LHCN-M2 (cell line): ENCODE measurements around the gene GNA14. TPM values are rescaled to one million over a fixed set of nuclear protein-coding genes. Genes with fewer than 3 reads are reported as not detected.

Experiments
- DNase-seq: peaks from one replicate; pipeline ENCODE4 v3.0.0-alpha.2; 2012; ENCODE audit warnings: low read depth
- total RNA-seq: library from RNA; depleted of rRNA; stranded (reverse); fragments of >200 nt; gene quantifications from 2 replicates; pipeline ENCODE4 v1.2.3, GENCODE V29; 2014

The GNA14 gene
- total RNA-seq, 1 experiment from 2014 or later = not detected

DNA sequence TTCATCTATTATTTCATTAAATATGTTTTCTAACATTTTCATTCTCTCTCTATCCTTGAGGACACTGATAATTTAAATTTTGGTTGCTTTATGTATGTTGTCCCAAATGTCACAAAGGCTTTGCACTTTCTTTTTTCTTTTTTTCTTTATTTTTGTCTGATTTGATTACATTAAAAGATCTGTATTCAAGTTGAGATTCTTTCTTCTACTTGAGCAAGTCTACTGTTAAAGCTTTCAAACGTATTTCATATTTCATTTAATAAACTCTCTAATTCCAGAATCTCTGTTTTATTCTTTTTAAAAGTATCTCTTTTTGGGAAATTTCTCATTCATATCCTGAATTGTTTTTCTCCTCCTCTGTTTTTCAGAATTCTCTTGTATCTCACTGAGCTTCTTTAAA lies 106.5 kb downstream of the GNA14 start:
- no peak for DNase-seq

DNA sequence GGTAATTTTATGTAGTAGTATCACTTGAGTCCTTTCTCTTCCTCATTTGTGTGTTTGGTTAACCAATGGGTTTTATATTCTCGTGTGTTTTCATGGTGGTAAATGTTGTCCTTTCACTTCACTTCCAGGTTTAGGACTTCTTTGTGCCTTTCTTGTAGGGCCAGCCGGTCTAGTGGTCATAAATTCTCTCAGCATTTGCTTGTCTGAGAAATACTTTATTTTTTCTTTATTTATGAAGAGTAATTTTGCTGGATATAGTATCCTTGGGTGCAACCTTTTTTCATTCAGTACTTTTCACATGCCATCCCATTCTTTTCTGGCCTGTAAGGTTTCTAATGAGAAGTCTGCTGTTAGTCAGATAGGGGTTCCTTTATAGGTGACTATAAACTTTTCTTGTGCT lies 107.1 kb downstream of the GNA14 start:
- no peak for DNase-seq

DNA sequence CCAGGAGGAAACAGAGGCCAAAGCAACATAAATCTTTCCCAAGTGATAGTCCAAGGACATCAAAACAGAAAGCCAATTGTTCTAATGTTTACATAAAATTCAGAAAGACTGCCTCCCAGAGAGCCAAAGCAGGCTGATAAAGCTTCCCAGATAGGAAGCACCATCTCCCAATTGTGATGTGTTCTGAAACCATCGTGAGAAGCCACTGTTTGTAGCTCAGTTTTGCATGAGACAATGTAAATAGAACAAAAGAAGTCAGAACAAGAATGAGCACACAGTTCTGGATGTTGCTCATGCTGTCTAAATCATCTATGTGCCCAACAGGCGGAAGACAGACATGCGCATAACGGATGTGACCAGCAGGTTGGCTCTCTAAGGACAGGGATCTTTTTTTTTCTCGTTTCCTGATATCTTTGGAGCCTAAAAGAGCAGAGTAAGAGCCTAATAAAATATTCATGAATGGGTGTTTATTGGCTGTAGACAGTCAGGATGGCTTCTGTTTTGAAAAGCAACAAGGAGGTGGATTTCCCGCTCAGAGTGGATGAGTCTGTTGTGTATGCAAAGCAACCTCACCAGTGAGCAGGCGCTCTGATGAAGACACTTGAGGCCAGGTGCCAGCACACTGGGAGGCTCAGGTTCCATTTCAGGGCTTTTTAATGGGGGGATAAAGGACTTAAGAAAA lies 113.6 kb downstream of the GNA14 start:
- DNase-seq = no peak

DNA sequence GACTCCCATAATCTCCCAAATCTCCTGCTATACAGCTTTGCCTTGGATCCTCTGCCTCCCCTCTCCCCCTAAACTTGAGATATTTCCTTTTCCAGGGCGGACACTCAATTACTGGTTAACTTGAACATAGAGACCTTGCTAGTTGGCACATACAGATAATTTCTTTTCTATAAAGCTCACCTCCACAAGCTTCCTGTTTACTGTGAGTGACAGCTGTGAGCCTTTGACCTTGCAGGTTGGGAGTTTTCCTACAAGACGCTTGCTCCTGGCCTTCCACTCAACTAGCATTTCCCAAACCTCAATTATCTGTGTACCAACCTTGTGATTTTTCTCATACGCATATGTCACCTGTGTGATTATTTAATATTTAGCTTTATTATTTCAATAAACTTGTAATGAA lies 114.5 kb downstream of the GNA14 start:
- DNase-seq = no peak

DNA sequence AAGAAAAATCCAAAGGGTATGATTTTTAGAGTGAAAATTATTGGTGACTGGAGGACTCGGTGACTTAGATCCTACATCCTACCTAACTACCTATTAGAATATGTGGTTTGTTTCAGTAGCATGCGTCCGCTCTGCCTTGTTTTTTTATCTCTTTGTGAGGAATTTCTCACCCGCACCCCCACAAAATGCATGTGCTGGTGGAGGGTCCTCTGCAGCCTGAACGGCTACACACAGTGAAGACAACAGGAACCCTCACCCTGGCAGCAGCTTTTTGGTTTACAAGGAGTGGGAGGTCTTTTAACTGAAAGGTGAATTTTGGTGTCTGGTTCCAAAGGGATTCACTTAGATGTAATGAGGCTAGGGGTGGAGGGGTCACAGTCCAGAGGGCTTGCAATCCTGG lies 115.5 kb downstream of the GNA14 start:
- no peak for DNase-seq

DNA sequence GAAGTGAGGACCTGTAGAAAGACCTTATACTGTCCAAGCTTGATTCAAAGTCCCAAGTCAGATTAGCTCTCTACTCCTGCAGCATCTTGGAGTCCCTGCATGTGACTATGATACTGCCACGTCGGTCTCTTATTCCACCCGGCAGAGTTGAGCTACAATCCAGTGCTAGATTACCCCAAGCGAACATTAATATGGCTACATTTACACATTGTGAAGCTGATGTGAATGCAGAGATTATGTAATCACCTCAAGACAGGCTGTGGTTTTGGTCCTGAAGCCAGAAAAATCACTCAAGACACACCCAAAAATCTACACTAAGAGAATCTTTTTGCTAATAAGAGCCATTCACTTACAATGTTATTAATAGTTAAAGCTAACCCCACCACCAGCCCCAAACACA lies 116.7 kb downstream of the GNA14 start:
- DNase-seq = no peak

DNA sequence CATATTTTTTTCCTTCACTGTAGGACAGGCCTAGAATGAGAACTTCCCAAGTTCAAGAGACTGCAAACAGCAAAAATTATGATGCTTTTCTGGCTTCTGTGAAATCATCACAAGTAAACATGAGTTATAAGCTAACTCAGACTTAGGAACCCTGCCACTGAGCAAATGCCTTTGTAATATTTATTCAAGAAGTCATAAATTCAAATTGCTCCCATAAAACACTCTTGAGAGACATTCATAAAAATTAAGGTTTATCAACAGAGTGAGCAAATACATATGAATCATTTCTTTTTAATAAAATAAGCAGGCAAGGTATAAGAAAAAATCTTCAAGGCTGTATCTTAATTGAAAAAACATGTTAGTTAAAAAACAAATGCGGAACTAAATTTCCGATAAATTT lies 124.2 kb downstream of the GNA14 start:
- DNase-seq = no peak

DNA sequence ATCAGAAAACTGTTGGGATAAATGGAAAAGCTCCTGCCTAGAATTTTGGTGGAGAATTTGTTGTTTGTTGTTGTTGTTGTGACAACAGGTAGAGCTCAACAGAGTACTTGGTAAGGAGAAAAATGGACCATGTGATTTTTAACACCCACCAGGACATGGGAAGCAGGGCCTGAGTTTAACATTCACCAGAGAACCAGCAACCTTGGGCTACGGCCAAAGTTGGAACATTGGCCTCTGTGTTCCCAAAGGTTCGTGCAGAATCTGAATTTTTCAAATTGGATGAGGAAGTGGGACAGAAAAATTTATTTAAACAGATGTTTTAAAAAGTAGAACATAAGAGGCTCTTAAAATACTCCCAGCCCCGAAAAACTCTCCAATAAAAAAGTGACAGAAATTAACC lies 127.0 kb downstream of the GNA14 start:
- DNase-seq = no peak

DNA sequence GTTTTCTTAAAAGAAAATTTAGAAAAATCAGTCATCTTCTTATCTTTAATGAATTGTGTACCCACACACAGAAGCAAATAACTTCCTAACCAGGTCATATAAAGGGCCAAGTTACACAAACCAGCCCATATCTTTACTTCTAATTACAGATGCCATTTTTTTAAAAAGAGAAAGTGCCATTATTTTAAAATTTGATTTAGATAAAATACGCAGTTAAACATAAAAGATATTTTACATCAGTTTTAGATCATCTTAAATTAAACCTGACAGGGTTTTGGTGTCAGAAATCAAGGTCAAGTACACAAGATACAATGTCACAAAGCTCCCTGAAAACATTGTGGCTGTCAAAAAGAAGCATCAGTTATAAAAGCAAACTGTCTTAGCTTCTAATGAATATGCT lies 129.4 kb downstream of the GNA14 start:
- no peak for DNase-seq

DNA sequence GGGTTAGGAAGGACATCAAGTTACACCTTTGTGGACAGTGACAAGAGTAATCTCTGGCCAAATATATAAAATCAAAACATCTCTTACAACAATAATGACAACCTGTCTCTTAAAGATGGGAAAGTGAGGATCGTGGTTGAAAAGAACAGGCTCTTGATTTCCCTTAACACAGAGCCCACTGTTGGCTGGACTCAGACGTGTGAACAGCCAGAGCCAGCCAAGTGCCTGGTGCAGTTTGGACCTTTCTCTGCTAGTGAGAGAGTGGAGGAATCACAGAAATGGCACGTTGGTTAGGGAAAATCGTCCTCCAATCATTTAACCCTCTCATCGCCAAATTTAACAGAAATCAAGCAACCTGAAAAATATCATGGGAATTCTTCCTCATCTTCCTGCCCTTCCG lies 131.3 kb downstream of the GNA14 start:
- DNase-seq = no peak

DNA sequence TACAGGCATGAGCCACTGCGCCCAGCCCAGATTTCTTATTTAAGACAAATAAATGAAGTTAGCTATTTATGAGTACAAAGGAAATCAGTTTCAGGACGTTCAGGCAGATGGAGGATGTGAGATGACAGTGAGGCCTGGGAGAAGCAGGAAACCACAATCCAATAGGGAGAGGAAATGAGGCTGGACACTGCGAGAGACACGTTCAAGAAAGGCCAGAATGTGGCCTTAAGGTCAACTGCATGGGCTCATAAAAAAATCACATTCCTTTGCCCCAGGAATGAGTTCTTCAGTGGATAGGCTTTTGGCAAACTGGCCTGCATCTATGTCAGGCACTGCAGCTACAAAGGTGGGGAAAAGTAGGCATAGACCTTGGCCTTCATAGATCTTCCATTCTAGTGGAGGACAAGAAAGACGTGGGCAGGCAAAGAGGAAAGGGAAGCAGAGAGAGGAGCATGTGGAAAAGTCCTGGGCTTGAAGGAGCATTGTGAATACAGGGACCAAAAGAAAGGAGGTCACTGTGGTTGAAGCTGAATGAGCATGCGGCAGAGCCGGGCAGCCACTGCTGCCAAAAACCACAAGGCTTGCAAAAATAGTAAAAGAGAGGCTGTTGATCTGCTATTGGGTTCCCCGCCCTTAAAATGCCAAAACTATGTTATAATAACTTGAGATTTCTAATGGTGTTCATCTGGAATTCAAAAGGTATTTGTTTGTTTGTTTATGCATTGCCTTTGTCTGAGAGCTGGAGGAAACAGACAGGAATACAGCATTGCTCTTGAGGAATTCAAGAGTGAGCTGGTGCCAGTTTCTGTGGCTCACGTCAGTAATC lies 133.0 kb downstream of the GNA14 start:
- DNase-seq = peak; percentile 84

DNA sequence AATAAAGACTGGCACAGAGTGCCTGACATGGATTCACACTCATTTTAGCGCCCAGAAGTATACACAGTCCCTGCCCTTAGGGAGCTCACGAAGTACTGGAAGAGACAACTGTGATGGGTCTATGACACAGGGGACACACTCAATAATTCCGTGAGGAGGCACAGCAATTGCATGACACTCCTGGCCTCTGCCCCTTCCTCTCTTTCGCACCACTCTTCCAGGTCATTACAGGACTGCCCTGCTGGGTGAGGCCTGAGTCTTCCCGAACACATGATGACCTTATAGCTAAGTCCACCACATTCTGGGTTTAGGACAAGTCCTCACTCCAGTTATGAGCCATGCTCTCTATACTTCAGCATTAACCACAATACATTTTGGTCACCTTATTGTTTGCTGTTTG lies 134.7 kb downstream of the GNA14 start:
- DNase-seq = no peak

DNA sequence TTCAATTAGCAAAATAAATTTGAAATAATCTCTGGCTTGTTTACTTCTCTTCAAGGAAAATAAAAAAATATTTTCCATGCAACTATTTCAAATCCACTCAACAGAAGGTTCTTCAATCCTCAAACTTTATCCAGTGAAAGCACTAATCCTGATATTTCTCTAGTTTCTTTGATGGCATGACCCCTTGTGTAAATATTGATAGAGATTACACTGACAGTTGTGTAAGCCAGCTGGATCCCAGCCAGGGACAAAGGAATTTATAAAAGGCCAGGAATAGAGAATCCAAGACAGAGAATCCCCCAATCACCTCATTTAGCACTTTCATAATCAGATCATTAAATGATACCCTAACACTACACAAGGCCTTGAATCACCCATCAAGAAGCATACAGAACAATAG lies 135.2 kb downstream of the GNA14 start:
- peak; percentile 41 for DNase-seq

DNA sequence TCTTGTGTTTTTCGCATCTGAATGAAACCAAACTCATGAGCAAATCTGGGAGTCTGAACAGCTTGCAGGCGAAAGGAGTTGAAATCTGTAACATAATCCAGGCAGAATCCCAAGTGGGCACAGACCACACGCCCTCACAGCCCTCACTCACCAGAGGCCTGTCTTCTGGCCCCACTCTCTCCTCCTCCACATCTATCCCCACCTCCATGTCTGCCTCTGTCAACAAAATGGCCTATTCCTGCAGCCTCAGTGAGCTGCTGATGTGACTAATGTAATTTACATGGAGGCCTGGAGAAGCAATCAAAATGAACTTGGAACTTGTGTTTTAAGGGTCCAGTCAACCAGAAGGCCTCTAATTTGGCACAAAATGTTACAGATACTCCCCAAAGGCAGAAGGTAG lies 136.6 kb downstream of the GNA14 start:
- DNase-seq = no peak

DNA sequence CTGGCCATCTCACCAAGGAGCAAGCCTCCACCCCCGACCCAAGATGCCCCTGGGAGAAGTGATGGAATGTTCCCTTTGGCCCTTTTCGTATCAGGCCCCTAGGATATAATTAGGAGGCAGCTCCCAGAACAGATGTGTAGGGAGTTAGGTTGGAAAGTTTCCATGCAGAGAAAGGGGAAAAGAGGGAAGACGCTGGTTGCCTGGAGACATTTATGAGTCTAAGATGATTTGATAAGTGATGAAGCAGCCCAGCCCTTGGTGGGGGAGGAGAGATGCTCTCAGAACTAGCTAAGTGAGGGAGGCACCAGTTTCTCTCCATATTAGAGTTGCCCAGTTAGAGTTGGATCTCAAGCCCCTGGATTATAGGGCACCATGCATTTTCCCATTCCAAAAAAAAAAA lies 137.5 kb downstream of the GNA14 start:
- no peak for DNase-seq

DNA sequence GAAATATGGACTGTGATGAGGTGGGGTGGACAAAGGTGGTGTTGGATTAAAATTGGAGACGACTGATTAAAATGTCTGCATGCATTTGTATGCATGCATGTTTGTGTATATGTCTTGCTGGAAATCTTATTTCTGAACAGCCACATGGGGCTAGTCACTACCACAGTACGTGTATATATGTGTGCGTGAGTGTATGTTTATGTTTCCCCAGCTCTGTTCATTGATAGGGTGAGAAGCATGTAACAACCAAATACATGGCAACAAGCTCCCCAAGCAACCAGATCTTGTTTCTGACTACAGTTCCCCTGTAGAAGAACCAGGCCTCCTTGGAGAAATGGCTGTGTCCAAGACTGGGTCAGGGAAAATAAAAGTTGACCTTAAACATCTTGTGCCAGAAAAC lies 139.7 kb downstream of the GNA14 start:
- DNase-seq = no peak

DNA sequence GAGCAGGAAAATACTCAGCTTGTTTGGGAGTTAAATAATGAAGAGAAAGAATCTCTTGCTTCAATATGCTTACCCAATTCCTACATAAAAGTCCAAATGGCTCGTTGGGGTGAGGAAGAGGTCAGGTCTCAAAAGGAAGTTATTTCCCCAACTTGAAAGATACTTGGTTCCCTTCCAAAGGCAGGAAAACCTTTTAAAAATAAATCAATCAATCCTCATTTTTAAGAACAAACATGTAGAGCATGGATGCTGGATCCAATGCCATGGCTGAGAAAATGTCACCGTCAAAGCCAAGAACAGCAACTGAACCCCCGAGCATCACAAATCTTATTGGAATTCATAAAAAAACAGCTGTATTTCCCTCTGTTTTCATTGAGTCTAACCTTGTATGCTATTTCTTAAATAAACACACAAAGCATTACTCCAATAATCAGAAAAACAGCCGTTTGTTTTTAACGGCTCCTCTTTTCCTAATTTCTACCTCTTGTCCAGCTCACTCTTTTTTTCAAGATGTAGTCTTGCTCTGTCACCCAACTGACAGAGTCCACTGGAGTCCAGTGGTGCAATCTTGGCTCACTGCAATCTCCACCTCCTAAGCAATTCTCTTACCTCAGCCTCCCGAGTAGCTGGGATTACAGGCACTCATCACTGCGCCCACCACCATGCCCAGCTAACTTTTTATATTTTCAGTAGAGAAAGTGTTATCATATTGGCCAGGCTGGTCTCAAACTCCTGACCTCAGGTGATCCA lies 140.7 kb downstream of the GNA14 start:
- peak; percentile 30 for DNase-seq

DNA sequence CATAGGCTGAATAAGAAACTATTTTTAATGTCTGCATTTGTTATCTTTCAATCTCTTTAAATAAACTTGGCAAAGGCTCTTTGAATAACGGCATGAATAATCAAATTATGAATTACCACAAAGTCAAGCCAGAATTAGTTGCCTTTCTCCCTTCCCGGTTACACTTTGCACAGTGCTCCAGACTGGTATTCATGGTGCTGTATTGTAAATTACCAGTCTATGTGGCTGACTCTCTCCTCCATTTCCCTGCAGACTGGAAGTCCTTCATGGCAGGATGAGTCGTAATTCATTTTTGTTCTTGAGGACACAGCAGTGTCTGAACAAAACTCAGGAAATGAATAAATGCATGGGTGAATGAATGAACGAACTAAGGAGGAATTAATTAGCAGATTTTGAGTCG lies 142.9 kb downstream of the GNA14 start:
- no peak for DNase-seq

DNA sequence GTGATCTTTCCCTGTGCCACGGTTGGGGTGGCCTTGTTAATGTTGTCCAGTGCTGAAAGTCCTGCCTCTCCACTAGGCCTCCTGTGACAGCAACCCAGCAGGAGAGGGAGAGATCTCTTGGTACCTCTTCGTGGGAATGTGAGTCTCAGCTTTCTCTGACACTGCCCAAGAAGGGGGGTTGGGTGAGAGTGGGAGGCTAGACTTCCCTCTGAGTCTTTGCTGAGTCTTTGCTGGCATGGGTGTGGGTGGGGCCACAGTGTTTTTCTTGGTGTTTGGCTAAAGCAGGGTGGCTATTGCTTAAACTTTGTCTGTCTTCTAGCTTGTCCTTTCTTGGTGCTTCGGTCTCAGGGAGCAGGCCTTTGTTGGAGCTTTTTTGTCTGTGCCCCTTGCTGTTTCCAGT lies 145.6 kb downstream of the GNA14 start:
- DNase-seq = no peak

DNA sequence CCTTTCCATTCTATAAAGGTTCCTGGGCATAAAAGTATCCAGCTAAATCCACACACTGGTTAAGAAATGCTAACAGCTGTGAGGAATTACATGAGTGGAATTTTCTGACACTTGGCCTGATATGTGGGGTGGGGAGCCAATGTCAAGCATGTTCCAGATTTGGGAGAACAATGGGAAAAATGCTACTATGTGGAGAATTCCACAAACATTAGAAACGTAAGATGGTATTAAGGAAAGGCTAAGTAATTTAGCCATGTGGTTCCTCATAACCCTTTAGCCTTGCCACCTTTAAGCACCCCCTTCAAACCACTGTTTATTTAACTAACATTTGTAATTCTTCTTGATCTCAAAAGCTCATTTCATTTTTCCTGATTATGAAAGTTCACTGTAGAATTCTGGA lies 149.2 kb downstream of the GNA14 start:
- DNase-seq = no peak

DNA sequence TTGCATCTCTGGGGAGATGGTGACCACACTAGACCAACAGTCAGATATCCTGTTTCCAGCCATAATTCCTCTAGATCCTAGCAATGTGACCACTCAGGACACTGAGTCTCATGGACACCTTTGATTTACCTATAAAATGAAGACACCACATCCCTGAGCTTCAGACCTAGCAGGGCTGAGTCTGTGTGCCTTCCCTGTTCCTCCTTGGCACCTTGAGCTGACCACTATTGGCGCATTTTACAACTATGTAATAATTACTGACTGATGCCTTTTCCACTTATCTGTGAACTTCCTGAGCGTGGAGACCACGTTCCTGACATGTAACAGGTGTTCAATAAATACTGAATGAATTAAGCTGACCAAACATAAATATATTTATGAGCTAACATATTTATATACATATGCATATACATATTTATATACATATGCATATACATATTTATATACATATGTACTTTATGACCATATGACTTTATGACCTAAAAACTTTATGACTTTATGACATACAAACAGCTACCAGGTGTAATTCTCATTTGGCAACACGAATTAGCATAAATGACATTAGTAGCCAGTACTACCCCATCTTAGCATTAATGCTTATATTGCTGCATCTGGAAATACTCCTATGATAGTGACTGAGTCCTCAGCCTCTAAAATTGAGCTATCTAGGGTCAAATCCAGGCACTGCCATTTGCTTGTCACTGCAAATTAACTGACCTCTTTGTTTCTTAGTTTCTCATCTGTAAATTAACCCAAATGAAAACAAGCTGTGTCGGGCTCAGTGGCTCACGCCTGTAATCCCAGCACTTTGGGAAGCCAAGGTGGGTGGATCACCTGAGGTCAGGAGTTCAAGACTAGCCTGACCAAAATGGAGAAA lies 150.6 kb downstream of the GNA14 start:
- no peak for DNase-seq
